ENCODE results near the gene UMODL1. TPM values are rescaled to one million over a fixed set of nuclear protein-coding genes. Genes with fewer than 3 reads are reported as not detected.

Gene UMODL1, protein sequence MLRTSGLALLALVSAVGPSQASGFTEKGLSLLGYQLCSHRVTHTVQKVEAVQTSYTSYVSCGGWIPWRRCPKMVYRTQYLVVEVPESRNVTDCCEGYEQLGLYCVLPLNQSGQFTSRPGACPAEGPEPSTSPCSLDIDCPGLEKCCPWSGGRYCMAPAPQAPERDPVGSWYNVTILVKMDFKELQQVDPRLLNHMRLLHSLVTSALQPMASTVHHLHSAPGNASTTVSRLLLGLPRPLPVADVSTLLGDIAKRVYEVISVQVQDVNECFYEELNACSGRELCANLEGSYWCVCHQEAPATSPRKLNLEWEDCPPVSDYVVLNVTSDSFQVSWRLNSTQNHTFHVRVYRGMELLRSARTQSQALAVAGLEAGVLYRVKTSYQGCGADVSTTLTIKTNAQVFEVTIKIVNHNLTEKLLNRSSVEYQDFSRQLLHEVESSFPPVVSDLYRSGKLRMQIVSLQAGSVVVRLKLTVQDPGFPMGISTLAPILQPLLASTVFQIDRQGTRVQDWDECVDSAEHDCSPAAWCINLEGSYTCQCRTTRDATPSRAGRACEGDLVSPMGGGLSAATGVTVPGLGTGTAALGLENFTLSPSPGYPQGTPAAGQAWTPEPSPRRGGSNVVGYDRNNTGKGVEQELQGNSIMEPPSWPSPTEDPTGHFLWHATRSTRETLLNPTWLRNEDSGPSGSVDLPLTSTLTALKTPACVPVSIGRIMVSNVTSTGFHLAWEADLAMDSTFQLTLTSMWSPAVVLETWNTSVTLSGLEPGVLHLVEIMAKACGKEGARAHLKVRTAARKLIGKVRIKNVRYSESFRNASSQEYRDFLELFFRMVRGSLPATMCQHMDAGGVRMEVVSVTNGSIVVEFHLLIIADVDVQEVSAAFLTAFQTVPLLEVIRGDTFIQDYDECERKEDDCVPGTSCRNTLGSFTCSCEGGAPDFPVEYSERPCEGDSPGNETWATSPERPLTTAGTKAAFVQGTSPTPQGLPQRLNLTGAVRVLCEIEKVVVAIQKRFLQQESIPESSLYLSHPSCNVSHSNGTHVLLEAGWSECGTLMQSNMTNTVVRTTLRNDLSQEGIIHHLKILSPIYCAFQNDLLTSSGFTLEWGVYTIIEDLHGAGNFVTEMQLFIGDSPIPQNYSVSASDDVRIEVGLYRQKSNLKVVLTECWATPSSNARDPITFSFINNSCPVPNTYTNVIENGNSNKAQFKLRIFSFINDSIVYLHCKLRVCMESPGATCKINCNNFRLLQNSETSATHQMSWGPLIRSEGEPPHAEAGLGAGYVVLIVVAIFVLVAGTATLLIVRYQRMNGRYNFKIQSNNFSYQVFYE
- not detected for total RNA-seq

DNA sequence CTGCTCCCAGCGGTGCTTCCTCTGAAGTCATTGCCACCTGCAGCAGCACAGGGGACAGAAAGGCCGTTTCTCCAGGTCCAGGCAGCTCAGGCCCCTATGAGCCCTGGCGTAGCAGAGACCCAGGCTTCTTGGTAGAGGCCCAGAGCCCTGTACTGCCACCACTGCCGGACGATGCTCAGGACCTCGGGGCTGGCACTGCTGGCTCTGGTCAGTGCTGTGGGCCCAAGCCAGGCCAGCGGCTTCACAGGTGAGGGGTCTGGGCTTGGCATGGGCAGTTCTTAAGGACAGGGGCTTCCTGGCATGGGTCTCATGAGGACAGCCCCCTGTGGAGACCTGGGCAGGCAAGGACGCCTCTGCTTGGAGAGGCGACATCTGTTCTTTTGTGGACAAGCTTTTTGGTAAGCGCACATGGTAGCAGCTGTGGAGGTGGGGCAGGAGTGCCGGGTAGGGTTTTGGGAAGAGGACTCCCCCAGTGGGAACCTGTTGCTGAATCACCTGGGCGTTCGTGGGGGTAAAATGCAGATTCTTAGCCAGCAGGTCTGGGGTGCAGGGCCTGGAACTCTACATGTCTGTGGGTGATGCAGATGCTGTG, at the start of gene UMODL1:
Gene UMODL1 (plus strand): TSS at position 172 of the 592 bp plus-strand sequence. CDS start 0 bp downstream, at position 172.

Other genes with a start within 250 kb of the UMODL1 start
- gene PRDM15, start 192.0 kb upstream of the UMODL1 start, total RNA-seq, result 7.2 TPM
- 30.9 TPM for gene C2CD2, start 117.3 kb upstream of the UMODL1 start, total RNA-seq
- gene ZBTB21, start 61.0 kb upstream of the UMODL1 start, total RNA-seq, result 16.8 TPM
- 23.5 TPM for gene ABCG1, start 147.8 kb downstream of the UMODL1 start, total RNA-seq
- gene TFF3, start 244.1 kb downstream of the UMODL1 start, total RNA-seq, result not detected

Measured in diencephalon (tissue), 1 donor.